Panc1 (cell line): ENCODE measurements around the gene IARS1. TPM values are rescaled to one million over a fixed set of nuclear protein-coding genes. Genes with fewer than 3 reads are reported as not detected.

ENCODE experiments used
- ATAC-seq: fragments of 200-7000 bp; cut with Tn5 transposase; 2 replicates; pipeline ENCODE4 v1.9.1; 2020; ENCODE audit warnings: mild to moderate bottlenecking, moderate library complexity
- BruUV-seq: library from RNA; stranded (reverse); fragments of 400-500 nt; replicated peaks from 2 replicates; lab custom pipeline; 2021; lab: Mats Ljungman, UMichigan
- CTCF ChIA-PET: fragments of 300-600 bp; sonication (Branson Sonifier 250); formaldehyde crosslinking; loops from one replicate; lab custom pipeline; 2022; ENCODE audit warnings: antibody characterized with exemption; lab: Charles Lee
- POLR2A ChIA-PET: fragments of 300-600 bp; sonication (Branson Sonifier 250); formaldehyde crosslinking; loops from one replicate; lab custom pipeline; 2022; ENCODE audit warnings: antibody characterized with exemption; lab: Charles Lee
- DNase-seq: peaks from one replicate; pipeline ENCODE4 v3.0.0-alpha.2; 2010; ENCODE audit warnings: low read depth, low spot score
- H3K27ac ChIP-seq: 2 replicates; pipeline ENCODE4 v1.5.1; 2011; ENCODE audit warnings: mild to moderate bottlenecking, low read length, inconsistent platforms
- H3K27me3 ChIP-seq: fragments of 200-500 bp; sonication (Bioruptor generic); 2 replicates; pipeline ENCODE4 v1.6.0; 2014; ENCODE audit warnings: low read length, inconsistent platforms; ENCODE audit not compliant: control insufficient read depth, insufficient read depth
- H3K36me3 ChIP-seq: fragments of 200-500 bp; sonication (Bioruptor generic); 2 replicates; pipeline ENCODE4 v1.5.1; 2014; ENCODE audit warnings: inconsistent platforms, mild to moderate bottlenecking, low read length, moderate library complexity; ENCODE audit not compliant: control insufficient read depth, insufficient read depth
- H3K4me1 ChIP-seq: 2 replicates; pipeline ENCODE4 v1.5.1; 2011; ENCODE audit warnings: inconsistent platforms, mild to moderate bottlenecking, low read length, moderate library complexity; ENCODE audit not compliant: control insufficient read depth, insufficient read depth
- H3K4me3 ChIP-seq, 2 experiments: 2 replicates each; pipeline ENCODE4 v1.5.1; 2011 to 2012; ENCODE audit warnings: low read depth in 2 of 2, low read length in 2 of 2, mild to moderate bottlenecking in 2 of 2, inconsistent platforms in 1 of 2, moderate library complexity in 1 of 2
- H3K9me3 ChIP-seq: fragments of 200-500 bp; sonication (Bioruptor generic); 2 replicates; pipeline ENCODE4 v1.5.1; 2014; ENCODE audit warnings: low read depth, mild to moderate bottlenecking, inconsistent platforms, low read length, moderate library complexity; ENCODE audit not compliant: control insufficient read depth, insufficient read depth
- CTCF ChIP-seq: fragments of 450-650 bp; IDR thresholded peaks from 2 replicates; pipeline ENCODE4 v1.5.1; 2017; ENCODE audit warnings: mild to moderate bottlenecking
- POLR2AphosphoS5 ChIP-seq: IDR thresholded peaks from 2 replicates; pipeline ENCODE4 v1.6.1; 2012; ENCODE audit warnings: mild to moderate bottlenecking, low read depth, low read length, moderate library complexity
- REST ChIP-seq, 2 experiments: IDR thresholded peaks; 2 replicates each; pipeline ENCODE4 v1.6.1; 2011 to 2012; ENCODE audit warnings: low read depth in 2 of 2, control low read depth in 1 of 2, low read length in 1 of 2, mild to moderate bottlenecking in 1 of 2, moderate library complexity in 1 of 2; ENCODE audit not compliant: insufficient read depth in 1 of 2
- SIN3A ChIP-seq: IDR thresholded peaks from 2 replicates; pipeline ENCODE4 v1.6.1; 2012; ENCODE audit warnings: low read depth, mild to moderate bottlenecking, low read length, moderate library complexity, borderline replicate concordance; ENCODE audit not compliant: insufficient read depth
- TCF7L2 ChIP-seq: IDR thresholded peaks from 2 replicates; pipeline ENCODE4 v1.6.1; 2011; ENCODE audit warnings: mild to moderate bottlenecking, low read depth, low read length, inconsistent platforms
- in situ Hi-C: cut with HindIII; loops from 2 replicates; pipeline ENCODE4 v1.10.0; 2016; ENCODE audit warnings: low sequenced_read_pairs, low pct_unique_long_range_greater_than_20kb
- intact Hi-C: fragments of 100-400 bp; cut with micrococcal nuclease; formaldehyde crosslinking; loops from one replicate; pipeline ENCODE4 v1.10.0; 2022; ENCODE audit not compliant: unreplicated experiment
- total RNA-seq: library from RNA; stranded (reverse); gene quantifications from one replicate; pipeline ENCODE4 v1.2.1, GENCODE V29; 2021; ENCODE audit not compliant: unreplicated experiment

The IARS1 gene
- total RNA-seq, 1 experiment from 2014 or later, result 116 TPM

GRCh38 chr9:92295827-92296258, 2.3 kb upstream of the IARS1 start:
- TF ChIP-seq POLR2AphosphoS5 (no peak), TCF7L2 (no peak), SIN3A (no peak), CTCF (no peak), REST (IDR thresholded peaks at IDR 0.05; ENCODE audit: insufficient read depth in 1 of 2, low read depth in 2 of 2, low read length in 1 of 2) (no peak)
- Histone ChIP-seq H3K27me3 (no peaks in the 10 kb centered on the region), H3K36me3 (peaks cover 21% of the 10 kb centered on the region), H3K9me3 (no peaks in the 10 kb centered on the region), H3K4me3 (no peak overlapping the region), H3K27ac (no peak overlapping the region), H3K4me1 (peaks cover 12% of the 10 kb centered on the region)
- POLR2A ChIA-PET, result no interaction called here
- DNase-seq, result no peak
- BruUV-seq, result no TSS peak
- in situ Hi-C loops (no loop called here), intact Hi-C loops (no loop called here)
- ATAC-seq, result no peak
- CTCF ChIA-PET, result no interaction called here

- ChIA-PET POLR2A (no interaction called here), CTCF (no interaction called here)
- H3K4me3 ChIP-seq, result no peak overlapping the region
- H3K27ac ChIP-seq, result no peak overlapping the region
- H3K36me3 ChIP-seq, result peaks cover 25% of the 10 kb centered on the region
- in situ Hi-C loops (no loop called here), intact Hi-C loops (no loop called here)
- no TSS peak for BruUV-seq
- no peaks in the 10 kb centered on the region for H3K9me3 ChIP-seq
- DNase-seq, result no peak
- ATAC-seq, result no peak
- TF ChIP-seq REST (IDR thresholded peaks at IDR 0.05; ENCODE audit: insufficient read depth in 1 of 2, low read depth in 2 of 2, low read length in 1 of 2), result no peak
- H3K27me3 ChIP-seq, result no peaks in the 10 kb centered on the region
- H3K4me1 ChIP-seq, result peaks cover 12% of the 10 kb centered on the region
Observed at GRCh38 chr9:92295240-92295790, 1.8 kb upstream of the IARS1 start.
